Prostate gland (tissue), 2 donors: ENCODE results near the gene CNPY4. TPM values are rescaled to one million over a fixed set of nuclear protein-coding genes. Genes with fewer than 3 reads are reported as not detected.
A peak's percentile ranks its signal among the peaks of the same experiment; 100 is the strongest.
"Not testable (repeated sequence)": the region's sequence is repeated elsewhere in the genome, so short reads cannot be mapped to it uniquely, and the experiment has no call there.

Experiments used
- DNase-seq: peaks from one replicate; pipeline ENCODE4 v3.0.0-alpha.2; 2019; ENCODE audit warnings: low spot score
- H3K27ac ChIP-seq, 2 donors: fragments of 200-600 bp; sonication (generic); 2 replicates each; pipeline ENCODE4 v1.5.1; 2017 to 2019
- H3K27me3 ChIP-seq: fragments of 200-600 bp; sonication (generic); replicated peaks from 2 replicates; pipeline ENCODE4 v1.5.1; 2019; ENCODE audit not compliant: insufficient read depth
- H3K36me3 ChIP-seq, 2 donors: fragments of 200-600 bp; sonication (generic); 1 replicate in 1 of 2; 2 replicates in 1 of 2; pipeline versions ENCODE4 v1.5.1 to v1.8.1; 2017 to 2019
- H3K4me1 ChIP-seq: fragments of 200-600 bp; sonication (generic); replicated peaks from 2 replicates; pipeline ENCODE4 v1.5.1; 2019
- H3K4me3 ChIP-seq, 2 donors: fragments of 200-600 bp; sonication (generic); 2 replicates each; pipeline ENCODE4 v1.5.1; 2017 to 2019
- H3K9me3 ChIP-seq: fragments of 200-600 bp; sonication (generic); 2 replicates; pipeline ENCODE4 v1.5.1; 2017
- POLR2A ChIP-seq: fragments of 450-650 bp; IDR thresholded peaks from one replicate; pipeline ENCODE4 v1.6.1; 2016; ENCODE audit warnings: antibody characterized with exemption, mild to moderate bottlenecking
- POLR2AphosphoS5 ChIP-seq: sonication (generic); formaldehyde crosslinking; IDR thresholded peaks from one replicate; pipeline ENCODE4 v1.6.1; 2017; ENCODE audit warnings: antibody characterized with exemption
- WGBS: methylation state at CpG from one replicate; pipeline ENCODE4 v1.1.5; 2018; 5-methylcytosine and 5-hydroxymethylcytosine counted together
- intact Hi-C: fragments of 100-400 bp; cut with DNase I; formaldehyde crosslinking; loops from one replicate; pipeline ENCODE4 v1.14.2; 2022
- total RNA-seq, 2 donors: library from RNA; depleted of rRNA; stranded (reverse); fragments of >200 nt; gene quantifications; one replicate each; pipeline ENCODE4 v1.1.0, GENCODE V29; 2016
- TF ChIP-seq, protein P1 (sequence below), 4 experiments: fragments of 200-600 bp in 2 of 4; fragments of 450-650 bp in 2 of 4; sonication (generic) in 2 of 4; IDR thresholded peaks; 1 replicate in 3 of 4; 2 replicates in 1 of 4; pipeline ENCODE4 v1.5.1; 2016 to 2019; ENCODE audit warnings: antibody characterized with exemption in 4 of 4, mild to moderate bottlenecking in 2 of 4, moderate library complexity in 2 of 4

CNPY4 gene
- total RNA-seq, 2 donors from 2014 or later, result 1.6 to 16.1 TPM

DNA sequence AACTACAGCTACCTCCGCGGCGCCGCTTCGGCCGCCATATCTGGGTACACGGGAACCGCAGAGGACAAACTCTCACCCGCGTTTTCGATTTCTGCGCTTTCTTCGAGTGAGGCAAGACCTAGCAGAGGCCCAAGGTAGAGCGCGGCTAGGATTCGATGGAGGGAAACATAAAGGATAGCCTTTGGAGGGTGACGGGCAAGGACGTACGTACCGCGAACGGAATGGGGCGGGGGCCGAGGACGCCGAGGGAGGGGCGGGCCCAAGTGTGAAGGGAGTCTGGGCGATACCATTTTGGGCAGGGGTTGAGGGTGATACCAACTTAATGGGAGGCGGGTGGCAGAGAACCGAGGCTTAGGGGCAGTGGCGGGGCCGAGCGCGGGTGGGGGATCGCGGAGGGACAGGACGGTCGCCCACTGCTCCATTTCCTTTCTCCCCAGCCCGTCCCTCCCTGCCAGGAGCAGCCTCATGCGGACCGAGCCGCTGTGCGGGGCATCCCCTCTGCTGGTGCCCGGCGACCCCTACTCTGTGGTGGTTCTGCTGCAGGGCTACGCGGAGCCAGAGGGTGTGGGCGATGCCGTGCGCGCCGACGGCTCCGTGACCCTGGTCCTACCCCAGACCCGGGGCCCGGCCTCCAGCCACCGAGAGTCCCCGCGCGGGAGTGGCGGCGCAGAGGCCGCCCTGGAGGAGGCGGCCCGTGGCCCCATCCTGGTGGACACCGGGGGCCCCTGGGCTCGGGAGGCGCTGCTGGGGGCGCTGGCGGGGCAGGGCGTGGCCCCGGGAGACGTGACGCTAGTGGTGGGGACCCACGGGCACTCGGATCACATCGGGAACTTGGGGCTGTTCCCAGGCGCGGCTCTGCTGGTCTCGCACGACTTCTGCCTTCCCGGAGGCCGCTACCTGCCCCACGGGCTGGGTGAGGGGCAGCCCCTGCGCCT lies 7.8 kb downstream of the CNPY4 start, which contains the start of gene MBLAC1:
Gene MBLAC1 (plus strand): TSS at position 37 of the 935 bp plus-strand sequence. CDS start 429 bp downstream, at position 466.
- no peaks in the 10 kb centered on the region for H3K4me1 ChIP-seq

DNA sequence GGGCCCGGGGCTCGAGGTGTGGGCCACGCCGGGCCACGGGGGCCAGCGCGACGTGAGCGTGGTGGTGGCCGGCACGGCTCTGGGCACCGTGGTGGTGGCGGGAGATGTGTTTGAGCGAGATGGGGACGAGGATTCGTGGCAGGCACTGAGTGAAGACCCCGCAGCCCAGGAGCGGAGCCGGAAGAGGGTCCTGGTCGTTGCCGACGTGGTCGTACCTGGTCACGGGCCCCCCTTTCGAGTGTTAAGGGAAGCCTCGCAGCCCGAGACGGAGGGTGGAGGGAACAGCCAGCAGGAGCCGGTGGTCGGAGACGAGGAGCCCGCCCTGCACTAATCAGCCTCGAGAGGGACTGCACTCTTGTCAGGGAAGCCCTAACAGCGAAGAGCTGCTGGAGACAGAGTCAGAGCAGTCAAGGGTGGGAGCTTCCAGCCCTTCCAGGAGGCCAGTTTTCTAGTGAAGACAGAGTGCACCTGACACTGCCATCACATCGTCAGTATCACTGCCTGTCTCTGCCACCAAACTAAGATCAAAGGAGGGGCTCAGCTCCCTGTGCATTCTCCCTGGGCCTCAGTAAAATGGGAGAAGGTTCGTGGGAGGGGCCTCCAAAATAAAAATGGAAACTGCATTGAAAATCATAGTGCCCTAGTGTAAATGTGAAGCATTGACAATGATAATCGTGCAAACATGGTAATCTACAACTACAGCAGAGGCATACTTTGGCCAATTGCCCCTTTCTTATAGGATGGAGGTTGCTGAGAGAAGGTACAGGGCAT lies 8.6 kb downstream of the CNPY4 start:
- intact Hi-C loops, result loop anchor here (5.0 to 10.0 kb wide), 3 partner anchors 41 to 217 kb away; partner anchors contain the start of gene COPS6

More for the DNA sequence above, 7.8 kb downstream of the CNPY4 start, which contains the start of gene MBLAC1:
- peak; percentile 89 for DNase-seq
- WGBS, result under 1% methylated on average over 60 of the region's 85 CpGs
- peak; percentile 86 for TF ChIP-seq POLR2AphosphoS5
- TF ChIP-seq POLR2A, result no peak
- Histone ChIP-seq H3K9me3 (no peaks in the 10 kb centered on the region), H3K4me3 (peak within 1 kb of the TSS; percentile 76 to 86), H3K36me3 (no peaks in the 10 kb centered on the region), H3K27me3 (no peaks in the 10 kb centered on the region), H3K27ac (peak within 1 kb of the TSS; percentile 96 to 98)
- intact Hi-C loops, result loop anchor here (5.0 to 10.0 kb wide), 3 partner anchors 40 to 218 kb away; partner anchors contain the start of gene COPS6

DNA sequence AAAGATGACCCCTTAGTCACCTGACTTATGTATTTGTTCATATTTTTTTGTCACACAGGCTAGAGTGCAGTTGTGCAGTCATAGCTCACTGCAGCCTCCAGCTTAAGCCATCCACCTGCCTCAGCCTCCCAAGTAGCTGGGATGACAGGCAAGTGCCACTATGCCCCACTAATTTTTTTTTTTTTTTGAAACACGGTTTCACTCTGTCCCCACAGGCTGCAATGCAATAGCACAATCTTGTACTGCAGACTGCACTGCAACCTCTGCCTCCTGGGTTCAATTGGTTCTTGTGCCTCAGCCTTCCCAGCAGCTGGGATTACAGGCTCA lies 9.2 kb downstream of the CNPY4 start:
- no peak for DNase-seq
- Histone ChIP-seq H3K4me3 (no peak overlapping the region), H3K9me3 (no peaks in the 10 kb centered on the region), H3K4me1 (no peaks in the 10 kb centered on the region), H3K27ac (no peak overlapping the region), H3K27me3 (no peaks in the 10 kb centered on the region), H3K36me3 (no peaks in the 10 kb centered on the region)
- WGBS, result 52% methylated on average over 1 of the region's 1 CpG
- TF ChIP-seq POLR2A, result no peak
- TF ChIP-seq POLR2AphosphoS5, result no peak
- TF ChIP-seq, protein P1, sequence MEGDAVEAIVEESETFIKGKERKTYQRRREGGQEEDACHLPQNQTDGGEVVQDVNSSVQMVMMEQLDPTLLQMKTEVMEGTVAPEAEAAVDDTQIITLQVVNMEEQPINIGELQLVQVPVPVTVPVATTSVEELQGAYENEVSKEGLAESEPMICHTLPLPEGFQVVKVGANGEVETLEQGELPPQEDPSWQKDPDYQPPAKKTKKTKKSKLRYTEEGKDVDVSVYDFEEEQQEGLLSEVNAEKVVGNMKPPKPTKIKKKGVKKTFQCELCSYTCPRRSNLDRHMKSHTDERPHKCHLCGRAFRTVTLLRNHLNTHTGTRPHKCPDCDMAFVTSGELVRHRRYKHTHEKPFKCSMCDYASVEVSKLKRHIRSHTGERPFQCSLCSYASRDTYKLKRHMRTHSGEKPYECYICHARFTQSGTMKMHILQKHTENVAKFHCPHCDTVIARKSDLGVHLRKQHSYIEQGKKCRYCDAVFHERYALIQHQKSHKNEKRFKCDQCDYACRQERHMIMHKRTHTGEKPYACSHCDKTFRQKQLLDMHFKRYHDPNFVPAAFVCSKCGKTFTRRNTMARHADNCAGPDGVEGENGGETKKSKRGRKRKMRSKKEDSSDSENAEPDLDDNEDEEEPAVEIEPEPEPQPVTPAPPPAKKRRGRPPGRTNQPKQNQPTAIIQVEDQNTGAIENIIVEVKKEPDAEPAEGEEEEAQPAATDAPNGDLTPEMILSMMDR (IDR thresholded peaks at IDR 0.05), result no peak
- intact Hi-C loops, result loop anchor here (5.0 to 10.0 kb wide), 3 partner anchors 41 to 216 kb away; partner anchors contain the start of gene COPS6

More for the DNA sequence above, 8.6 kb downstream of the CNPY4 start:
- WGBS, result 4% methylated on average over 37 of the region's 37 CpGs
- H3K4me3 ChIP-seq, result peak overlapping the region; percentile 76 to 86
- peak overlapping the region; percentile 96 to 98 for H3K27ac ChIP-seq
- TF ChIP-seq, protein P1 (IDR thresholded peaks at IDR 0.05), result no peak
- no peak for TF ChIP-seq POLR2A
- no peak for TF ChIP-seq POLR2AphosphoS5
- H3K4me1 ChIP-seq, result no peaks in the 10 kb centered on the region
- no peaks in the 10 kb centered on the region for H3K36me3 ChIP-seq
- no peaks in the 10 kb centered on the region for H3K27me3 ChIP-seq
- no peak for DNase-seq
- H3K9me3 ChIP-seq, result no peaks in the 10 kb centered on the region

DNA sequence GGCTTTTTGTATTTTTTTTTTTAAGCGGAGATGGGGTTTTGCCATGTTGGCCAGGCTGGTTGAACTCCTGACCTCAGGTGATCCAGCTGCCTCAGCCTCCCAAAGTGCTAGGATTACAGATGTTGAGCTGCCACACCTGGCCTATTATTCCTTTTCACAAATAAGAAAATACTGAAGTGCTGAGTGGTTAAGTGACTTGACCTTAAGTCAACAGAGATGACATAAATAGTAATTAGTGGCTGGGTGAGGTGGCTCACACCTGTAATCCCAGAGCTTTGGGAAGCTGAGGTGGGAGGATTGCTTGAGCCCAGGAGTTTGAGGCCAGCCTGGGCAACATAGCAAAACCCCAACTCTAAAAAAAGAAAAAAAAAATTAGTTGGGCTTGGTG lies 10.8 kb downstream of the CNPY4 start:
- not testable (repeated sequence) for H3K27me3 ChIP-seq, H3K36me3 ChIP-seq, H3K27ac ChIP-seq, H3K4me1 ChIP-seq, H3K4me3 ChIP-seq, DNase-seq, H3K9me3 ChIP-seq
- 80% methylated on average over 1 of the region's 1 CpG for WGBS
- intact Hi-C loops, result loop anchor here (5.0 kb wide), 1 partner anchor 92 kb away; no protein-coding TSS in a partner anchor

DNA sequence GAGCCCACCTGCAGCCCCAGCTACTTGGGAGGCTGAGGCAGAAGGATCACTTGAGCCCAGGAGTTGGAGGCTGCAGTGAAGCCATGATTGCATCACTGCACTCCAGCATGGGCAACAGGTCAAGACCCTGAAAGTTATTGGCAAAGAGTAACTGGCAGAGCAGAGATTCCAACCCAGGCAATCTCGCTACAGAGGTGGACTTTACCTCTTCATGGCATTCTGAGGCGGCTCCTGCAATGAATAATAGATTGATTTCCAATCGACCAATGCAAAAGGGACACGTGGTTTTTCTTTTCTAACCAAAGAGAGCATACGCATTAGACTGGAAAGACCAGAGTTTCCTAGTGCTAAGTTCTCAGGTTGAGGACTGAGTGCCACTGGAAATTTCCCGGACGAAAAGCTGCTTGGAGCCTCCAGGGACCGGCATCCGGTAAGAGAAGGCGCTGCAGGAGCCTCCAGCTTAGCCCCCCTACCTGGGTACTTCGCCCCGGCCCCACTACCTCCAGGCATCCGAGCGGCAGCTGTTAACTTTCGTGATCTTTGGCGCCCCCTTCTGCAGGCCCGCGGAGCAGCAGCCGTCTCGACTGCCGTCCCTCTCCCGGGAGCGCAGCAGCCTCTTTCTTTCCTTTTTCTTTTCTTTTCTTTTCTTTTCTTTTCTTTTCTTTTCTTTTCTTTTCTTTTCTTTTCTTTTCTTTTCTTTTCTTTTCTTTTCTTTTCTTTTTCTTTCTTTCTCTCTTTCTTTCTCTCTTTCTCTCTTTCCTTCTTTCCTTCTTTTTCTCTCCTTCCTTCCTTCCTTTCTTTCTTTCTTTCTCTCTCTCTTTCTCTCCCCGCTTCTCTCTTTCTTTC lies 11.4 kb downstream of the CNPY4 start:
- no peaks in the 10 kb centered on the region for H3K27me3 ChIP-seq
- no peaks in the 10 kb centered on the region for H3K4me1 ChIP-seq
- no peaks in the 10 kb centered on the region for H3K9me3 ChIP-seq
- H3K36me3 ChIP-seq, result no peaks in the 10 kb centered on the region
- TF ChIP-seq POLR2A, result no peak
- TF ChIP-seq POLR2AphosphoS5, result peak; percentile 55
- TF ChIP-seq, protein P1 (IDR thresholded peaks at IDR 0.05), result peak; percentile 50 to 81 (median 70)
- intact Hi-C loops, result loop anchor here (5.0 kb wide), 1 partner anchor 91 kb away; no protein-coding TSS in a partner anchor
- peak overlapping the region in 1 of 2 donors; percentile 10 for H3K4me3 ChIP-seq
- peak; percentile 66 for DNase-seq
- 14% methylated on average over 24 of the region's 24 CpGs for whole genome bisulfite sequencing
- no peak overlapping the region for H3K27ac ChIP-seq
